Liver (tissue), 3 donors: ENCODE data around the gene PDE4B.

Experiments used
- ATF3 ChIP-seq: IDR thresholded peaks from 2 replicates; pipeline ENCODE4 v1.6.1; 2016; ENCODE audit warnings: antibody characterized with exemption
- CTCF ChIP-seq: fragments of 150-350 bp; IDR thresholded peaks from 2 replicates; pipeline ENCODE4 v1.5.1; 2017; ENCODE audit warnings: improper control_type of control experiment, low read depth, low read length; ENCODE audit not compliant: missing input control
- EGR1 ChIP-seq, 2 donors: IDR thresholded peaks; 2 replicates each; pipeline ENCODE4 v1.6.1; 2016 to 2018; ENCODE audit warnings: antibody characterized with exemption in 2 of 2, low read depth in 2 of 2
- FOXA1 ChIP-seq: IDR thresholded peaks from 2 replicates; pipeline ENCODE4 v1.6.1; 2016; ENCODE audit warnings: antibody characterized with exemption
- GABPA ChIP-seq, 2 donors: IDR thresholded peaks in 1 of 2; conservative IDR thresholded peaks in 1 of 2; 2 replicates each; pipeline ENCODE4 v1.6.1; 2016; ENCODE audit warnings: antibody characterized with exemption in 2 of 2, mild to moderate bottlenecking in 1 of 2, moderate library complexity in 1 of 2
- HNF4G ChIP-seq: IDR thresholded peaks from 2 replicates; pipeline ENCODE4 v1.6.1; 2016; ENCODE audit warnings: antibody characterized with exemption
- MAX ChIP-seq: IDR thresholded peaks from 2 replicates; pipeline ENCODE4 v1.6.1; 2016; ENCODE audit warnings: antibody characterized with exemption
- RAD21 ChIP-seq, 2 donors: IDR thresholded peaks; 2 replicates each; pipeline ENCODE4 v1.6.1; 2016; ENCODE audit warnings: antibody characterized with exemption in 2 of 2, mild to moderate bottlenecking in 2 of 2
- REST ChIP-seq: IDR thresholded peaks from 2 replicates; pipeline ENCODE4 v1.6.1; 2016; ENCODE audit warnings: antibody characterized with exemption, mild to moderate bottlenecking
- RXRA ChIP-seq, 2 donors: IDR thresholded peaks; 2 replicates each; pipeline ENCODE4 v1.6.1; 2017 to 2018; ENCODE audit warnings: antibody characterized with exemption in 2 of 2, mild to moderate bottlenecking in 1 of 2
- SP1 ChIP-seq: IDR thresholded peaks from 2 replicates; pipeline ENCODE4 v1.6.1; 2018; ENCODE audit warnings: antibody characterized with exemption, mild to moderate bottlenecking
- TAF1 ChIP-seq: conservative IDR thresholded peaks from 2 replicates; pipeline ENCODE4 v1.6.1; 2016; ENCODE audit warnings: antibody characterized with exemption, mild to moderate bottlenecking
- YY1 ChIP-seq: IDR thresholded peaks from 2 replicates; pipeline ENCODE4 v1.6.1; 2016; ENCODE audit warnings: antibody characterized with exemption, mild to moderate bottlenecking
- ZBTB33 ChIP-seq: IDR thresholded peaks from 2 replicates; pipeline ENCODE4 v1.6.1; 2016; ENCODE audit warnings: antibody characterized with exemption
- donor health status: healthy.
- donor health status: healthy.

- TF ChIP-seq CTCF (no peak), GABPA (IDR thresholded peaks at IDR 0.05 in 1 of 2, conservative IDR thresholded peaks at IDR 0.05 in 1 of 2) (no peak), TAF1 (no peak), SP1 (no peak), ZBTB33 (no peak), HNF4G (no peak), ATF3 (no peak), REST (no peak), YY1 (no peak), MAX (no peak), EGR1 (IDR thresholded peaks at IDR 0.05; ENCODE audit: low read depth in 2 of 2) (no peak), RAD21 (IDR thresholded peaks at IDR 0.05) (no peak), RXRA (IDR thresholded peaks at IDR 0.05) (no peak), FOXA1 (no peak)
These were observed 473.7 kb downstream of the PDE4B start for GRCh38 chr1:66266350-66266749.
